ENCODE data around the gene SYT3.
"Not testable (repeated sequence)": the region's sequence is repeated elsewhere in the genome, so short reads cannot be mapped to it uniquely, and the experiment has no call there.

DNA sequence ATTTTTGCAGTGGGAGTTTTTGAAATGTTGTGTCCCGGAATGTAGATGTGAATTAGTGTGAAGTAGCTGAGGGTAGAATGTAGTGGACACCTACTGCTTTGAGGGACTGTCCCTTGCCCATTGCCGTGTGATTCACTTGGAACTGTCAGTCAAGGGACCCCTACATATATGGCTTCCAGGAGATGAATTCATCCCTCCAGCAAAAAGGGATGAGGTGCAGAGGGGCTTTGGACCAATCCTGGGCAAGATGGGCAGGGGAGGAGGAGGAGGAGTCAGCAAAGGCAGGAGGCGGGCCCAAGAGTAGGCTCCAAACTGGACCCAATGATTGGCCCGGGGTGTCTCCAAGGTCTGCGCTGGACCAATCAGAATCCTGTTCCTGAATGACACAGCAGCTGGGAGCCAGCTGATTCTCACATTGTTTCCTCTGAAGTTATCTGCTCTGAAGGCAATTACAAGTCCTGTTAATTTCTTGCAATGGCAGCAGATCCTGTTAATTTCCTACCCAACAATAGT is 19.2 kb downstream of the SYT3 start:
- not testable (repeated sequence) for TF ChIP-seq POLR2A (IDR thresholded peaks at IDR 0.05); POLR2AphosphoS5 (IDR thresholded peaks at IDR 0.05; ENCODE audit: insufficient read depth in 1 of 2, low read depth in 1 of 2)
- TF ChIP-seq, protein P1, sequence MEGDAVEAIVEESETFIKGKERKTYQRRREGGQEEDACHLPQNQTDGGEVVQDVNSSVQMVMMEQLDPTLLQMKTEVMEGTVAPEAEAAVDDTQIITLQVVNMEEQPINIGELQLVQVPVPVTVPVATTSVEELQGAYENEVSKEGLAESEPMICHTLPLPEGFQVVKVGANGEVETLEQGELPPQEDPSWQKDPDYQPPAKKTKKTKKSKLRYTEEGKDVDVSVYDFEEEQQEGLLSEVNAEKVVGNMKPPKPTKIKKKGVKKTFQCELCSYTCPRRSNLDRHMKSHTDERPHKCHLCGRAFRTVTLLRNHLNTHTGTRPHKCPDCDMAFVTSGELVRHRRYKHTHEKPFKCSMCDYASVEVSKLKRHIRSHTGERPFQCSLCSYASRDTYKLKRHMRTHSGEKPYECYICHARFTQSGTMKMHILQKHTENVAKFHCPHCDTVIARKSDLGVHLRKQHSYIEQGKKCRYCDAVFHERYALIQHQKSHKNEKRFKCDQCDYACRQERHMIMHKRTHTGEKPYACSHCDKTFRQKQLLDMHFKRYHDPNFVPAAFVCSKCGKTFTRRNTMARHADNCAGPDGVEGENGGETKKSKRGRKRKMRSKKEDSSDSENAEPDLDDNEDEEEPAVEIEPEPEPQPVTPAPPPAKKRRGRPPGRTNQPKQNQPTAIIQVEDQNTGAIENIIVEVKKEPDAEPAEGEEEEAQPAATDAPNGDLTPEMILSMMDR (IDR thresholded peaks at IDR 0.05): not testable (repeated sequence)
